ENCODE data around the gene GRID2.
A peak's percentile ranks its signal among the peaks of the same experiment; 100 is the strongest.

The GRID2 gene

DNA sequence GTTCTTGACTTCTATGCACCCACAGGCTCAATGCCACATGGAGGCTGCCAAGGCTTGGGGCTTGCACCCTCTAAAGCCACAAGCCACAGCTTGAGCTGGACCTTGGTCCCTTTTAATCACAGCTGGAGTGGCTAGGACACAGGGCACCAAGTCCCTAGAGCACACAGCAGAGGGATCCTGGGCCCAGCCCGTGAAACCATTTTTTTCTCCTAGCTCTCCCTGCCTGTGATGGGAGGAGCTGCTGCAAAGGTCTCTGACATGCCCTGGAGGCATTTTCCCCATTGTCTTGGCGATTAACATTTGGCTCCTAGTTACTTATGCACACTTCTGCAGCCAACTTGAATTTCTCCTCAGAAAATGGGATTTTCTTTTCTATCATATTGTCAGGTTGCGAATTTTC, 410.9 kb downstream of the GRID2 start:
- no peak for DNase-seq (ENCODE audit: low read depth)
- TF ChIP-seq, protein P1, sequence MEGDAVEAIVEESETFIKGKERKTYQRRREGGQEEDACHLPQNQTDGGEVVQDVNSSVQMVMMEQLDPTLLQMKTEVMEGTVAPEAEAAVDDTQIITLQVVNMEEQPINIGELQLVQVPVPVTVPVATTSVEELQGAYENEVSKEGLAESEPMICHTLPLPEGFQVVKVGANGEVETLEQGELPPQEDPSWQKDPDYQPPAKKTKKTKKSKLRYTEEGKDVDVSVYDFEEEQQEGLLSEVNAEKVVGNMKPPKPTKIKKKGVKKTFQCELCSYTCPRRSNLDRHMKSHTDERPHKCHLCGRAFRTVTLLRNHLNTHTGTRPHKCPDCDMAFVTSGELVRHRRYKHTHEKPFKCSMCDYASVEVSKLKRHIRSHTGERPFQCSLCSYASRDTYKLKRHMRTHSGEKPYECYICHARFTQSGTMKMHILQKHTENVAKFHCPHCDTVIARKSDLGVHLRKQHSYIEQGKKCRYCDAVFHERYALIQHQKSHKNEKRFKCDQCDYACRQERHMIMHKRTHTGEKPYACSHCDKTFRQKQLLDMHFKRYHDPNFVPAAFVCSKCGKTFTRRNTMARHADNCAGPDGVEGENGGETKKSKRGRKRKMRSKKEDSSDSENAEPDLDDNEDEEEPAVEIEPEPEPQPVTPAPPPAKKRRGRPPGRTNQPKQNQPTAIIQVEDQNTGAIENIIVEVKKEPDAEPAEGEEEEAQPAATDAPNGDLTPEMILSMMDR (IDR thresholded peaks at IDR 0.05; ENCODE audit: insufficient read depth, low read depth, low read length, missing control alignments) = no peak
- H3K4me3 ChIP-seq (ENCODE audit: low read length) = no peak overlapping the region

DNA sequence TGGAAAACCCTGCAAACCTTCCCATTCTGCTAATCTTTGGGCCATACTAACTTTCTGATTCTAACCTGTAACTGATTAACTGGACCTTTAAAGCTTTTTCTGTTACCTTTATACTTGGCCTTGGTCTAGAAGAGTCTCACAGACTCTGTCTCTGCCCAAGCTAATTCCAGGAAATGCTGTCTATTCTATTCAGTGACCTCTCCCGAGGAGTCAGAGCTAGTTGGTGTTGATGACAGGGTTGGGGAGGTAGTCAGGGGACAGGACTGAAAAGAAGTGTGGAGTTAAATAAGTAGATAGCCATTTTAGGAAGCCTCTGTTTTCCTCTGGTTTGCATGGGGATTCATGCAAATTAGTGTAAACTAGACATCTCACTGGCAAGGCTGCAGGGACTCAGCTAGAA, 429.5 kb downstream of the GRID2 start:
- no peak overlapping the region for H3K4me3 ChIP-seq (ENCODE audit: low read length)
- DNase-seq (ENCODE audit: low read depth) = no peak
- TF ChIP-seq, protein P1 (IDR thresholded peaks at IDR 0.05; ENCODE audit: insufficient read depth, low read depth, low read length, missing control alignments) = no peak

DNA sequence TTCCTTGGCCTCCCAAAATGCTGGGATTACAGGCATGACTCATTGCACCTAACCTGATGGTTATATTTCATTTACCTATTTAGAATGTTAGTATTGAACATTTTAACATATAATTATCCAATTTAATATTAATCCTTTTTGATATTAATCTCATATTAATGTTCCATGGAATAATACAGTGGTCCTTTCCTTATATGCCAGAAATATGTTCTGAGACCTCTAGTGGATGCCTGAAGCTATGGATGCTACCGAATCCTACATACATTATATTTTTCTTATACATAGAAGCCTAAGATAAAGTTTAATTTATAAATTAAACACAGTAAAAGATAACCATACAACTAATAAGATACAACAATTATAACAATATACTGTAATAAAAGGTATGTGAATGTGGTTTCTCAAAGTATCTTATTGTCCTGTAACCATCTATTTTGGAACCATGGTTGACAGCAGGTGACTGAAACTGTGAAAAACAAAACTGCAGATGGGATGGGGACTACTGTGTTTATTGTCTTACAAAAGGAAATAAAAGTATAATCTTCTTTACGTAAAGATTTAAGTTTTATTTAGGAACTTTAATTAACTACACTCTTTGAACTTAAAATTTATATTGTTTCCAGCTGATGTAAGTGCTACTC, 431.4 kb downstream of the GRID2 start:
- TF ChIP-seq, protein P1 (IDR thresholded peaks at IDR 0.05; ENCODE audit: insufficient read depth, low read depth, low read length, missing control alignments) = no peak
- DNase-seq (ENCODE audit: low read depth) = no peak

DNA sequence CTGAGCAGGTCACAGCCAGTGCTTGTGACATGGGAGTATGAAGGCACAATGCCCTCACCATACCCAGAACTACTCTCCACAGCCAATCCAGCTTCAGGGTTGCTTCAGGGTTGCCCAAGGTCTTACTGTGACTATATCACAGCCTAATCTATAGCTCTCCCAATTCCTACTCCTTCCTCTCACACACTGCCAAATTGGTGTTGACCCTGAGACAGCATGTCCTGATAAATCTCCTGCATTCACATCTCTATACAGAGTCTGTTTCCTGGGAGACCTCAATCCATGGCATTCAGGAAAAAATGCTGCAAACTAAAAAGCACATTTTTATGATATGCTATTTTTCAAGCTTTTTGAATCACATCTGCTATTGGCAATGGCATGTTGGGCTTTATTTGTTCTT, 456.7 kb downstream of the GRID2 start:
- DNase-seq (ENCODE audit: low read depth) = no peak
- no peak overlapping the region for H3K4me3 ChIP-seq (ENCODE audit: low read length)
- TF ChIP-seq, protein P1 (IDR thresholded peaks at IDR 0.05; ENCODE audit: insufficient read depth, low read depth, low read length, missing control alignments) = no peak

More for the DNA sequence above, 431.4 kb downstream of the GRID2 start:
- no peak overlapping the region for H3K4me3 ChIP-seq (ENCODE audit: low read length)

DNA sequence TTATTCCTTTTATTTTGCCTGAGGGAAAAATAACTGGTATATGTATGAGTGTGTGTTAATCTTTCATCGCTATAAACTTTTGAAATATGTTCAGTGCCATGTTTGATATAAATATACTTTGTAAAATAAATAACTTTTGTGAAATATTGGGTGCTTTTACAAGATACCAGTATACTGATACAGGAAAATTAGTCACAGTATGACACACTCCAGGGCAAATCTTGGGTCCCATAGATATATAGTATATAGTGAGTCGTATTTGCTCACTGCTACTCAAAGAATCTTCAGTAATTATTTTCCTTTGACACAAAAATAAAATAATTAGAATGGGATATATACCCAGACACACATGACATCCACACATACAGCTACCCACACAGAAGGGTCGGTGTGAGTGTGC, 472.3 kb downstream of the GRID2 start:
- DNase-seq (ENCODE audit: low read depth) = peak; percentile 36
- H3K4me3 ChIP-seq (ENCODE audit: low read length) = no peak overlapping the region
- TF ChIP-seq, protein P1 (IDR thresholded peaks at IDR 0.05; ENCODE audit: insufficient read depth, low read depth, low read length, missing control alignments) = no peak

DNA sequence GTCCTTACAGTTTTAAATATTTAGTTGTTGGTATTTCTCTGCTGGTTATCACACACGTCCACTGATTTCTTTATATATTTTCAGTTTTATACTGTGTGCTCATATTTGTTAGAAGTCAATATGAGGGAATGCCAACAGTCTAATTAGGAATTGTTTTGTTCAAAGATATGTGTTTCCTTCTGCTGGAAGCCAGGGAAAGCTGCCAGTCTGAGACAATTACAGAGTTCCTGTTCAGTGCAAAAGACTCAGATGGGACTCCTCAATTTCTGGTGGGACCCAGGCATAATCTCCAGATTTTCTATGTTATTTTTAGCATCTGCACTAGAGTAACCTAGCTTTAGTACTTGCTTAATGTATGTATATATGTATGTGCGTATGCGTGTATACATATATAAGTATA, 486.0 kb downstream of the GRID2 start:
- TF ChIP-seq, protein P1 (IDR thresholded peaks at IDR 0.05; ENCODE audit: insufficient read depth, low read depth, low read length, missing control alignments) = no peak
- no peak for DNase-seq (ENCODE audit: low read depth)
- H3K4me3 ChIP-seq (ENCODE audit: low read length) = no peak overlapping the region

DNA sequence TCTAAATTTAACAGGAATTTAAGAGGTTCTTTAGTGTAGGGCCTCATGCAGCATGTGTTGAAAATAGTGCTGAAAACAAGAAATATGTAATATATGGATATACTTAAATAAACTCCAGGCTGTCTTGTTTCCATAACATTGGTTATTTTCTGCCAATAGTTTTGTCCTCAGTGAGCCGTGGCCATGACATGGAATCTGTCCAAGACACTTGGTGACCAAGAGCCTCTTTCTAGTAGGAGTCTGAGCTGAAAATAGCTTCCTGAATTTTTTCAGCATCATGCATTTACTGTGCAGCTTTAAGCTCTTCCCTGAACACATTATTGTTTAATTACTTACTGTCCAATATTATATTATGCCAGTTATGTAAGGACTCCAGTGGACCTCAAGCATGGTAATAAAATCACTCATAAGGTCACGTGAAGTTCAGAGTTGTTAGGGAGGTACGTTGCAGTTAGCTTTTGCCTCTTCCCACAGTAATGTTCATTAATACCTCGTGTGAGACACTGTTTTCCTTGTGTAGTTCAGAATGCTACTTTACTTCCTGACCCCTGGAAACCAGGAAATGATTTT, 488.2 kb downstream of the GRID2 start:
- no peak for DNase-seq (ENCODE audit: low read depth)
- TF ChIP-seq, protein P1 (IDR thresholded peaks at IDR 0.05; ENCODE audit: insufficient read depth, low read depth, low read length, missing control alignments) = no peak
- no peak overlapping the region for H3K4me3 ChIP-seq (ENCODE audit: low read length)
